ENCODE results near the gene SEMA6A.

Gene SEMA6A

GRCh38 chr5:116396476-116397099 lies 178.0 kb downstream of the SEMA6A start:
- no peak for DNase-seq

GRCh38 chr5:116395631-116396203 lies 178.9 kb downstream of the SEMA6A start:
- no peak for DNase-seq

GRCh38 chr5:116395226-116395625 lies 179.4 kb downstream of the SEMA6A start:
- DNase-seq: no peak

- no peak for DNase-seq
These were observed 180.3 kb downstream of the SEMA6A start for GRCh38 chr5:116394186-116394867.

Measured in CD4-positive, alpha-beta T cell treated with Interleukin-15 for 1 hour (primary cell).